GM19025 (cell line): Measurements from ENCODE around the gene JUNB.
"Not testable (repeated sequence)": the region's sequence is repeated elsewhere in the genome, so short reads cannot be mapped to it uniquely, and the experiment has no call there.

ENCODE experiments used
- ATAC-seq: cut with Tn5 transposase; IDR thresholded peaks from one replicate; pipeline ENCODE4 v1.9.1; 2021; ENCODE audit warnings: mild to moderate bottlenecking, low read depth, moderate library complexity; ENCODE audit not compliant: unreplicated experiment

JUNB gene

GRCh38 chr19:12802267-12803106 is 11.2 kb downstream of the JUNB start:
- ATAC-seq = no peak

DNA sequence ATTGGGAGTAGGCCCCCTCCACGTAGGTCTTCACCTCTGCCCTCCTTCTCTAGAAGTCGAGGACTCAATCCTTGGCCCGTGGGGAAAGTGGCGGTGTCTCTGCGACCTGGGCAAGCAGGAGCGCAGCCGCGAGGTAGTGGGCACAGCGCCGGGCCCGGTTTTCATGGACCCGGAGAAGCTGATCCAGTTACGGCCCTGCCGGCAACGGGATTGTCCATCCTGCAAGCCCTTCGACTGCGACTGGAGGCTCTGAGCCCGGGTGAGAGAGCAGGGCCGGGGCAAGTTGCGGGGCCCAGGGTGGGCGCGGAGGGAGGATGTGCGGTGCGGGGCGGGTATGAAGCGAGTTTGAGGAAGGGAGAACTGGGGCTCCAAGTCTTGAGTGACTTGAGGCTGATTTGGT is 12.8 kb downstream of the JUNB start:
- no peak for ATAC-seq

DNA sequence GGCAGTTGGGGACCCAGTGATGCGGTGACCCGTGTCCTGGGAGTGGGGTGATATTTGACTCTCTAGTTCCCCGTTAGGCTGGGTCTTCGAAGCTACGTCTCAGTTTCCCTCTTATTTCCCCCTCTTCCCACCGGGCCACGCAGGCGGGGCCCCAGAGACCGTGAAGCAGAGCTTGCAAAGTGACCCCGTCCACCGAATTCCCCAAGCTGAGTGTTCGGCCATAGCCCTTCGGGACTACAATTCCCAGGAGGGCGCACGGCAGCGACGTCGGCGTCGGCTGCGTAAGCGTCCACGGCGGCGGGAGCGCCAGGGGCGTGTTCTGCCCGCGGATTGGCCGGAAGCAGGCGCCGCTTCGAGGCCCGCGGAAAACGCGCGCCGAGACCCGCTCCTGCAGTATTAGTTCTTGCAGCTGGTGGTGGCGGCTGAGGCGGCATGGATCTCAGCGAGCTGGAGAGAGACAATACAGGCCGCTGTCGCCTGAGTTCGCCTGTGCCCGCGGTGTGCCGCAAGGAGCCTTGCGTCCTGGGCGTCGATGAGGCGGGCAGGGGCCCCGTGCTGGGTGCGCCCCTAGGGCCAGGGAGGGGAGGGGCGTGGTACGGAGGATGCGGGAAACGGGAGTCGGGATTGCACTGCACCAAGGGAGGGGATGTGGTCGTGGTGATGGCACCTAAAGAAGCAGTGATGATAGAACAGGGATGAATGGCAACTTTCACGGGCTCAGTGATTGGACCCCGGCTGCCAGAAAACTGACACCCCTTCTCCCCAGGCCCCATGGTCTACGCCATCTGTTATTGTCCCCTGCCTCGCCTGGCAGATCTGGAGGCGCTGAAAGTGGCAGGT is 15.2 kb downstream of the JUNB start, which contains the start of gene RNASEH2A:
Gene RNASEH2A (plus strand): TSS at position 343 of the 840 bp plus-strand sequence. CDS start 90 bp downstream, at position 433.
- ATAC-seq = peak; percentile 79

DNA sequence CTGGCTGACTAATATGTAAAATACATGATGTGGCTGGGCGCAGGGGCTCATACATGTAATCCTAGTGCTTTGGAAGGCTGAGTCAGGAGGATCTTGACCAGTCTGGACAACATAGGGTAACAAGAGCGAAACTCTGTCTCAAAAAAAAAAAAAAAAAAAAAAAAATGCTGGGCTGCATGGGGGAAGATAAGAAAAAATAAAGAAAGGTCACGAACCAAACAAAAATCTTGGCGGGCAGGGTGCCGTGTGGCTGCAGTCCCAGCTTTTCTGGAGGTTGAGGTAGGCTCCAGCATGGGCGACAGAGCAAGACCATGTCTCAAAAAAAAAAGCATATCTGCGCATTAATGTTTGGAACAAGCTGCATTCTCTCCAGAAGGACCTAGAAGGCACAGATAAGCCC is 23.8 kb downstream of the JUNB start:
- no peak for ATAC-seq

DNA sequence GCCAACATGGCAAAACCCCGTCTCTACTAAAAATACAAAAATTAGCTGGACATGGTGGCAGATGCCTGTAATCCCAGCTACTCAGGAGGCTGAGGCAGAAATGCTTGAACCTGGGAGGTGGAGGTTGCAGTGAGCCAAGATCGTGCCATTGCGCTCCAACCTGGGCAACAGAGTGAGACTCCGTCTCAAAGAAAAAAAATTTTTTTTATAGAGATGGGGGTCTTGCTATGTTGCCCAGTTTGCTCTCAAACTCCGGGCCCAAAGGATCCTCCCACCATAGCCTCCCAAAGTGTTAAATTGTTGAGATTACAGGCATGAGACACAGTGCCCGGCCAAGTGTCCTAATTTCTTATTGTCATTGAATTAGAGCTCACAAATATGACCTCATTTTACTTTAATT is 25.9 kb downstream of the JUNB start:
- not testable (repeated sequence) for ATAC-seq

DNA sequence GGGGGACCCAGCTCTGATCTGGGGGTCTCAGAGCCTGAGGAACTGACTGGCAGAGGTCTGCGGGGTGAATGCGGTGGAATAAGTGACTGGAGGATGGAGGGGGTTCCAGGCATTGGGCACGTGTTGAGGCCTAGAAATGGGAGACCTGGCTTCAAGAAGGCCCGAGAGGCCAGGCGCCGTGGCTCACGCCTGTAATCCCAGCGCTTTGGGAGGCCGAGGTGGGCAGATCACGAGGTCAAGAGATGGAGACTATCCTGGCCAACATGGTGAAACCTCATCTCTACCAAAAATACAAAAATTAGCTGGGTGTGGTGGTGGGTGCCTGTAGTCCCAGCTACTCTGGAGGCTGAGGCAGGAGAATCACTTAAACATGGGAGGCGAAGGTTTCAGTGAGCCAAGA is 26.5 kb downstream of the JUNB start:
- ATAC-seq = not testable (repeated sequence)

DNA sequence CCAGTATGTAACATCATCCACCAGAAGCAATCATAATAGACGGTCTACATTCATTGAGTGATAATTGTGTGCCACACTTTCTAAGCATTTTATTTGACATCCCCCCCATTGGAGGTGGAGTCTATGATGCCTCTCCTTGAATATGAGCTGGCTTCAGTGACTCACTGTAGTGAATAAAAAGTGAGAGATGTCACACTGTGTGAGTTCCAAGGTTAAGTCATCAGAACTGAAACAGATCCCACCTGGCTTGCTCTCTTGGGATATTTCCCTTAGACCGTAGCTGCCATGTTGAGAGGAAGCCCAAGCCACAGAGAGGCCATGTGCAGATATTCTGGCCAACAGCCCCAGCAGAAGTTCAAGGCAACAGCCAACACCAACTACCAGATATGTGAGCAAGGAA is 30.5 kb downstream of the JUNB start:
- ATAC-seq = no peak

DNA sequence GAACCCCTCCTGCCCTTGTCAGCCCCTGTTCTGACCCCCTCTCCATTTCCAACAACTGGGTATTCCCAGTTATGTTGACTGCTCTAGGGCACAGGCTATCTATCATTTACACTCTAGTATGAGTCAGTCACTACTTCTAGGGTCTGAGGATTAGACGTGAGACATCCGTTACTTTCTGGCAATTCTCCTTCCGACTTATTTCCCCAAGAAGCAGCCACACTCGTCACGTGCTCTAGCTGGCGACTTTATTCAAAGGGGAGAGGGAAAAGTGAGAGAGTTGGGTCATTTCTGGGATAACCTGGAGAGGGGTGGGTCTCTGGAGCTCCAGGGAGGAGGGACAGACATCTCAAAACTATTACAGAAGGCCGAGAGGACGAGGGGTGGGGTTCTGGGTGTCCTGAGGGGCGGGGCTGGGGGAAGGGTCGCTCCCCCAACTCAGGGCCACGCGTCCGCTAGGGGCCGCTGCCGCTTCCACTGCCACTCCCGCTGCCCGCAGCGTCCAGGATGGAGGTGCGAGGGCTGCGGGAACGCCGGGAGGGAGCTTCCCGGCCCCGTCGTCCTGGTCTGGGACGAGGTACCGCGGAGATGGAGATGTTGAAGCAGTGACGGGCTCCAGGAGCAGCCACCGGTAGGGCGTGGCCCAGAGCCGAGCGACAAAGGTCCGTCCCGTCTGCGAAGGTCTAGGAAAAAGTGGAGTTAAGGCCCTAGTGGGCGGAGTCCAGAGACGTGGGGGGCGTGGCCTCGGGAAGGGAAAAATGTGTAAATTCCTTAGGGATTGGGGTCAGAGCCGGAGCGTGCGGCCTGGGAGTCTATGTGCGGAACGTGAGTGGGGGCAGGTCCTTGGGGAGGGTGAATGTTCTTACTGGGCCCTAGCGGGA is 34.2 kb downstream of the JUNB start:
- ATAC-seq = no peak

- ATAC-seq = no peak
These were observed 37.2 kb downstream of the JUNB start for GRCh38 chr19:12828494-12828893.

DNA sequence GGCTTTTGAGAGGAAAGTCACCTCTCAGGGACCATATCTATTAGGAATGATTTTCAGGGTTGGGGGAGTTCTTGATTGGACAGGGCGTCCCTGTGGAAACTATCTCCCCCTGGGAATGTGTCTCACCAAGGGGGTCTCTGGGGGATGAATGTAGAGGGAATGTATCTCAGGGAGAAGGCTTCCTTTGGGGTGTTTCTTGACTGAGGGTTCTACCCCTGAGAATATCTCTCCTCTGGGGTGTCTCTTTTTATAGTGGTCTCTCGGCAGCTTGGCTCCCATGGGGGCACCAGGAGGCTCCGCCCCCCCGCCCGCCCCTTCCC is 42.1 kb downstream of the JUNB start:
- ATAC-seq = no peak

DNA sequence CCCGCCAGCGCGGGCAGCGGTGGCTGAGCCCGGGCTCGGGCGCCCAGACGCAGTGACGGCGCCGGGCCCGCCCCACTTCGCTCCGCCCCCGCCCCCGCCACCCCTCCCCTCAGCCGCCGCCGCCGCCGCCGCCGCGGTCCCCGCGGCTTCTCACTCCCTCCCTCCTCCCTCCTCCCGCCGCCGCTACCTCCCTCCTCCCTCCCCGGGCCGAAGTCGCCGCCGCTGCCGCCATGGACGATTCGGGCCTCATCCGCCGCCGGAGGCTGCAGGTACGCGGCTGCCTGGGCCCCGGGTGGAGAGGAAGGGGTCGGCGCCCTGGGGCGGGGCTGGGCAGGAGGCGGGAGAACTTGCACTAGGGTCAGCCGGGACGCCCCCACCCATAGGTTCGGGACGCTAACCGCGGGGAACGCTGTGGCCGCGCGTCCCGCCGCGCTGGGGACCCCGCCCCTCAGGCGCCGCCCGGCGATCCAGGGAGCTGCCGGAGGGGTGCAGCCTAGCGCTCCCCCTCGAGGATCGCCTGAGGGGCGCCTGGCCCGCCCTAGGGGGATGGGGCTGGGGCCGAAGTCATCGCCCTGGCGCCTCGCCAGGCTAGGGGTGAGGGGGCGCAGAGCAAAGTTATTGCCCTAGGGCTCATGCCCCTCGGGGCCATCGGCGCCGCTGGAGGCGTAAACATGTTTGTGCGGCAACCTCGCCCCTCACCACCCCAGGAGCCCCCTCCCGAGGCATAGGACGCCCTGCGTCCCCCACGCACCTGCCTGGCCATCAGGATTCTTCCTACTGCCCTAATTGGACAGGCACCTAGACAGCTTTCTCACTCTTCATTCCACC is 42.7 kb downstream of the JUNB start:
- ATAC-seq = no peak

DNA sequence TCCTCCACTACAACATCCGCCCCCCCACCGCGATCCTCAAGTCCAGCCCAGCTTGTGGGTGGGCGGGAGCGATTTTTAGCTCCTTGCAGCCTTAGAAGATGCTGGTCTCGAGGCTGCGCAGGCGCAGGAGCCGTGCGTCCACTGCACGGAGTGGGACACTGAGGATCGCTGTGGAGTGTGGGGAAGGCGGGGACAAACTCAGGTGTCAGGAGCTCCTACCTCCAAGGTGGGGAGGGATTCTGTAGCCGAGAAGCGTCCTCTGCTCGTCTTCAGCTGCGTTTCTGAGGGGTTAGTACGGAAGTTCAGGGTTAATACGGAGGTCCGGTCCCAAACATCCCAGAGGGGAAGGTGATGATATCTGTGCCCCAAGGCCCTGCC is 43.3 kb downstream of the JUNB start, which contains the start of gene RTBDN:
Gene RTBDN (minus strand): TSS at position 14 of the 378 bp plus-strand sequence. CDS start 4,600 bp downstream, outside the sequence.
- ATAC-seq = no peak

- no peak for ATAC-seq
These were observed 43.9 kb downstream of the JUNB start for GRCh38 chr19:12834976-12835757.

GRCh38 chr19:12836529-12836863 is 45.2 kb downstream of the JUNB start:
- no peak for ATAC-seq

- no peak for ATAC-seq
These were observed 45.9 kb downstream of the JUNB start for GRCh38 chr19:12837225-12837624.

- no peak for ATAC-seq
These were observed 47.0 kb downstream of the JUNB start, which contains the start of gene MAST1 for GRCh38 chr19:12838182-12838885. Gene MAST1, plus strand, starts transcription at chr19:12838515. Its CDS starts 58 bp downstream, at chr19:12838573.

GRCh38 chr19:12838886-12839756 is 47.8 kb downstream of the JUNB start:
- ATAC-seq = no peak
